ENCODE data around the gene GGNBP2.
"Not testable (repeated sequence)": the region's sequence is repeated elsewhere in the genome, so short reads cannot be mapped to it uniquely, and the experiment has no call there.

GGNBP2 gene

GRCh38 chr17:36544307-36545076 is at the start of gene GGNBP2:
GGNBP2 (plus strand) TSS chr17:36544919; CDS start chr17:36545725, 806 bp downstream.
- peak; percentile 71 for DNase-seq (ENCODE audit: low read depth)
- H3K4me3 ChIP-seq (ENCODE audit: low read depth, low read length): peak within 1 kb of the TSS; percentile 96

- no peak overlapping the region for H3K4me3 ChIP-seq (ENCODE audit: low read depth, low read length)
- DNase-seq (ENCODE audit: low read depth): no peak
These were observed 49.6 kb upstream of the GGNBP2 start for GRCh38 chr17:36495076-36495578.

- no peak overlapping the region for H3K4me3 ChIP-seq (ENCODE audit: low read depth, low read length)
- no peak for DNase-seq (ENCODE audit: low read depth)
These were observed 48.5 kb upstream of the GGNBP2 start for GRCh38 chr17:36496018-36496789.

- no peak overlapping the region for H3K4me3 ChIP-seq (ENCODE audit: low read depth, low read length)
- DNase-seq (ENCODE audit: low read depth): no peak
These were observed 46.6 kb upstream of the GGNBP2 start for GRCh38 chr17:36498155-36498554.

GRCh38 chr17:36498560-36499300 is 46.0 kb upstream of the GGNBP2 start:
- no peak overlapping the region for H3K4me3 ChIP-seq (ENCODE audit: low read depth, low read length)
- no peak for DNase-seq (ENCODE audit: low read depth)

GRCh38 chr17:36500745-36501225 is 43.9 kb upstream of the GGNBP2 start:
- no peak for DNase-seq (ENCODE audit: low read depth)
- no peak overlapping the region for H3K4me3 ChIP-seq (ENCODE audit: low read depth, low read length)

- DNase-seq (ENCODE audit: low read depth): no peak
- H3K4me3 ChIP-seq (ENCODE audit: low read depth, low read length): no peak overlapping the region
These were observed 43.4 kb upstream of the GGNBP2 start for GRCh38 chr17:36501351-36501750.

- H3K4me3 ChIP-seq (ENCODE audit: low read depth, low read length): no peak overlapping the region
- no peak for DNase-seq (ENCODE audit: low read depth)
These were observed 42.8 kb upstream of the GGNBP2 start for GRCh38 chr17:36501963-36502362.

- DNase-seq (ENCODE audit: low read depth): no peak
- no peak overlapping the region for H3K4me3 ChIP-seq (ENCODE audit: low read depth, low read length)
These were observed 41.1 kb upstream of the GGNBP2 start for GRCh38 chr17:36503456-36504155.

GRCh38 chr17:36504156-36504545 is 40.6 kb upstream of the GGNBP2 start:
- DNase-seq (ENCODE audit: low read depth): no peak
- H3K4me3 ChIP-seq (ENCODE audit: low read depth, low read length): no peak overlapping the region

- H3K4me3 ChIP-seq (ENCODE audit: low read depth, low read length): no peak overlapping the region
- no peak for DNase-seq (ENCODE audit: low read depth)
These were observed 39.5 kb upstream of the GGNBP2 start for GRCh38 chr17:36505171-36505570.

- DNase-seq (ENCODE audit: low read depth): no peak
- no peak overlapping the region for H3K4me3 ChIP-seq (ENCODE audit: low read depth, low read length)
These were observed 38.4 kb upstream of the GGNBP2 start for GRCh38 chr17:36506249-36506826.

GRCh38 chr17:36506831-36507230 is 37.9 kb upstream of the GGNBP2 start:
- DNase-seq (ENCODE audit: low read depth): no peak
- no peak overlapping the region for H3K4me3 ChIP-seq (ENCODE audit: low read depth, low read length)

GRCh38 chr17:36507266-36507665 is 37.5 kb upstream of the GGNBP2 start:
- no peak overlapping the region for H3K4me3 ChIP-seq (ENCODE audit: low read depth, low read length)
- DNase-seq (ENCODE audit: low read depth): no peak

- DNase-seq (ENCODE audit: low read depth): not testable (repeated sequence)
These were observed 36.3 kb upstream of the GGNBP2 start for GRCh38 chr17:36508439-36508838.

GRCh38 chr17:36509272-36509985 is 35.3 kb upstream of the GGNBP2 start:
- no peak for DNase-seq (ENCODE audit: low read depth)
- no peak overlapping the region for H3K4me3 ChIP-seq (ENCODE audit: low read depth, low read length)

More at GRCh38 chr17:36508439-36508838, 36.3 kb upstream of the GGNBP2 start:
- H3K4me3 ChIP-seq (ENCODE audit: low read depth, low read length): not testable (repeated sequence)

GRCh38 chr17:36510636-36511035 is 34.1 kb upstream of the GGNBP2 start:
- DNase-seq (ENCODE audit: low read depth): no peak
- H3K4me3 ChIP-seq (ENCODE audit: low read depth, low read length): no peak overlapping the region

- DNase-seq (ENCODE audit: low read depth): no peak
- no peak overlapping the region for H3K4me3 ChIP-seq (ENCODE audit: low read depth, low read length)
These were observed 33.5 kb upstream of the GGNBP2 start for GRCh38 chr17:36511216-36511615.
